GM18951 (cell line): ENCODE measurements around the gene LIAS.
"Not testable (repeated sequence)": the region's sequence is repeated elsewhere in the genome, so short reads cannot be mapped to it uniquely, and the experiment has no call there.

Source experiments
- POLR2A ChIP-seq: IDR thresholded peaks from 4 replicates; pipeline ENCODE4 v1.6.1; 2011; ENCODE audit warnings: mild to moderate bottlenecking; ENCODE audit not compliant: insufficient read length, insufficient read depth; ENCODE audit errors: extremely low read depth
- in situ Hi-C: fragments of 300-500 bp; cut with MboI; formaldehyde crosslinking; loops from one replicate; pipeline ENCODE4 v1.12.0; 2022; ENCODE audit warnings: low sequenced_read_pairs, mixed read lengths, inconsistent platforms; ENCODE audit not compliant: unreplicated experiment

LIAS gene

DNA sequence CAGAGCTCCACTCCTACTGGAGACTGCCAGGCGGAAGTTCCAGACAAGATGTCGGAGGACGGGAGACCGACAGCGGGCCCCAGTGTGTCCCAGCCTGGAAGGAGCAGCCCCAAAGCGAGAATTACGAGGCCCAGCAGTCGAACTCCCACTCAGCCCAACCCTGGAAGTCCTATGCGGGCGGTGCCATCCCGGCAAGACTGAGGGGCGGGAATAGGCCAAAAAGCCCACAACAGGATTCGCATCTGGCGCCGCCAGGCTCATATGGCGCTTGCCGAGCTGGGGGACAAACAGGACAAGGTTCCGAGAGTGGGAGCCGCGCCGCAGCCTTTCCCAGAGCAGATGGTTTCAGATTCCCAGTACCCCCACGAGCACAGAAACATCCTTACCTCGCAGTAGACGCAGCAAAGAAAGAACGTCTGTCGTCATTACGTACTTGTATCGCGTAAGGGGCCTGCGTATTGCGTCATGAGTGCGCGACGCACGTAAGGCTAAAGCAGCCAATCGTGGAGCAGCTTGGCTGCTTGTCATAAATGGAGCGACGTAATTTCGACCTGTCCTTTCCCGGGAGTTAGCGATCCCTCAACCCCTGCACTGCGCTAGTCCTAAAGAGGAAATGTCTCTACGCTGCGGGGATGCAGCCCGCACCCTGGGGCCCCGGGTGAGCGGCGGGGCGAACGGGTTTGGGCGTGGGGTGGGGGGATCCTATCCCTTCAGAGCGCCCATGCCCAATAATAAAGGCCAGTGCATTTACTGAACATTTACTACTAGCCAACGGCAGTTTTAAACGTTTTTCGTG, at the start of gene LIAS, which contains the start of gene RPL9:
LIAS (plus strand) TSS at position 552 of the 796 bp plus-strand sequence; CDS start at position 614, 62 bp downstream.
RPL9 (minus strand) TSS at position 418 of the 796 bp plus-strand sequence. CDS start 483 bp downstream, outside the sequence.
- in situ Hi-C loops = no loop called here
- peak; percentile 97 for TF ChIP-seq POLR2A

DNA sequence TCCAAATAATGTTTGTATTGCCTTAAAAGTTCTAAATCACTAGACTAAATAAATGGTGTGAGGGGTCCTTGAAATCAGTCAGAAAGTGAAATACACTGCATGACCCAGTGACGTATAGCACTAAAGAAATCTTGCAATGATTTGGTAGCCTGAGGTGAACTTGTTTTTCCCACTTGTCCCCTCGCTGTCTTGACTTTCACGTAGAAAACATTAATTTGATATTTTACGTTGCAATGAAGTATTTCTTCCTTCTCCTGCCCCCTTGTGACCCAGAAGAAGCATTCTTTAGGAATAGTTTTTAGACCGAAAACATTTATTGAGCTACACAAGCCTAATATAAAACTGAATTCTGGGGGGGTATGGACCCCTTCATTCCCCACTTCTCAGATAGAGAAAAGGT, 48.4 kb upstream of the LIAS start:
- no peak for TF ChIP-seq POLR2A
- in situ Hi-C loops = no loop called here

DNA sequence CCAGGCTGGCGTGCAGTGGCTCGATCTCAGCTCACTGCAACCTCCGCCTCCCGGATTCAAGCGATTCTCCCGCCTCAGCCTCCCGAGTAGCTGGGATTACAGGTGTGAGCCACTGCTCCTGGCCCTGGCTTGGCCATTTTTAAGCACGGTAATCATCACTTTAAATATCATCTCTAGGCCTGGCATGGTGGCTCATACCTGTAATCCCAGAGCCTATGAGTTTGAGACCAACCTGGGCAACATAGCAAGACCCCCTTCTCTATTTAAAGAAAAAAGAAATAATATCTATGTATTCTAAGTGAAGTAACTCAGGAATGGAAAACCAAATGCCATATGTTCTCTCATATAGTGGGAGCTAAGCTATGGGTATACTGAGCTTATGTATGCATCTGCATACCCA, 47.3 kb upstream of the LIAS start:
- in situ Hi-C loops = not testable (repeated sequence)

DNA sequence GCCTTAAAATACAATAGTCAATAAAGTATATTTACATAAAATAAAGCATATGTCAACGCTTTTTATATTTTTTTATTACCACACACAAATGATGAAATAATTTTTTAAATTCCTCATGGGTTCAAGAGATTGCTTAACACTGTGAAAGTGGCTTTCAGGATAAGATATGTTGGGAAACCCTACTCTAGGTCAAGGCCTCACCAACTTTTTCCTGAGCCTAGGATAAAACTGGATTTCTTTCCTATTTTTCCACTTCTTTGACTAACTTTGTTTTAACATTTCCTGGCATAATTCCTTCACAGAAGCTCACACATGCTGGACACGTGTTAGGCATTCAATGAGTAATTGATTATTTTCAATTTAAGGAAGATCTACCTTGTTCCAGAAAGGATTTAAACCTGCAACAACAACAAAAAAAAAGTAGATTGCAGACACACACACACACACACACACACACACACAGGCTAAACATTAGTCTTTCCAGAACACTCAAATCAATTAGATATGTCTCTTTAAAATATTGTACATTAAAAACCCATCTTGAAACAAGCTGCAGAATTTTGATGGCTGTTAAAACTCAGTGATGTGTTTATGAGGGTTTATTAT, 43.1 kb upstream of the LIAS start:
- TF ChIP-seq POLR2A = no peak
- in situ Hi-C loops = no loop called here

DNA sequence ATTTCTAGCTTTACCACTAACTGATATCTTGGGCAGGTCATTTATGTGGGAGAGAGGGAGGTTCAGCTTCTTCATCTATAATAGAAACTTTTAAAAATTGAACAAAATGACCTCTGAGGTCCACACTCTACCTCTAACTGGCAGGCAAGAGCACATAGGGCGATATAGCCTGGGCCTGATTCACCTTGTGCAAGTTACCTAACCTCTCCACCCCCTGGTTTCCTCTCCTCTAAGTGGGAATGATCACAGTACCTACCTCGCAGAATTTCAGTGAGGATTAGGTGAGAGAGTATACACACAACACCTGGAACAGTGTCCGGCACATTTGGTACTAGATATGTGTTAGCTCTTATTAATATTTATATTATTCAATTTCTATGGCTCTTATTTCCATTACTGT, 36.6 kb upstream of the LIAS start:
- no peak for TF ChIP-seq POLR2A
- in situ Hi-C loops = no loop called here

DNA sequence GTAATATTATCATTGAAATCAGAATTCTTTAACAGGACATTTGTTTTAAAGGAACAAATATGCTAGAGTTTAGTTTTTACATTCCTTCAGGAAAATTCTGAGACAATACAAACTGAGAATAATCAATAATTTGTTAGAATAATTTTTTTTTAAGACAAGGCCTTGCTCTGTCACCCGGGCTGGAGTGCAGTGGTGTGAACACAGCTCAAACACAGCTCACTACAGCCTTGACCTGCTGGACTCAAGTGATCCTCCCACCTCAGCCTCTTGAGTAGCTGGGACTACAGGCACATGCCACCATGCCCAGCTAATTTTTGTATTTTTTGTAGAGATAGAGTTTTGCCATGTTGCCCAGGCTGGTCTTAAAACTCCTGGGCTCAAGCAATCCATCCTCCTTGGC, 33.6 kb upstream of the LIAS start:
- in situ Hi-C loops = loop anchor here (25.0 kb wide), 2 partner anchors 513 to 663 kb away; no protein-coding TSS in a partner anchor

DNA sequence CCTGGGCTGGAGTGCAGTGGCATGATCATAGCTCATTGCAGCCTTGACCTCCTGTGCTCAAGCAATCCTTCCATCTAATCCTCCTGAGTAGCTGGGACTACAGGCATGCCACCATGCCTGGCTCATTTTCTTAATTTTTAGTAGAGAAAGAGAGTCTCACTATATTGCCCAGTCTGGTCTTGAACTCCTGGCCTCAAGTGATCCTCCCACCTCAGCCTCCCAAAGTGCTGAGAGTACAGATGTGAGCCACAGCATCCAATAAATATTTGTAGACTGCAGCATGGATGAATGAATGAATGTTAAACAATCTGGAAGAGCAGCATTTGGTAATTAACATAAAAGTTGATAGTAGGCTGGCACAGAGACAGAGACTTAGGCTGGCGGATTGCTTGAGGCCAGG, 32.1 kb upstream of the LIAS start:
- in situ Hi-C loops = loop anchor here (25.0 kb wide), 2 partner anchors 514 to 664 kb away; no protein-coding TSS in a partner anchor
- TF ChIP-seq POLR2A = no peak

DNA sequence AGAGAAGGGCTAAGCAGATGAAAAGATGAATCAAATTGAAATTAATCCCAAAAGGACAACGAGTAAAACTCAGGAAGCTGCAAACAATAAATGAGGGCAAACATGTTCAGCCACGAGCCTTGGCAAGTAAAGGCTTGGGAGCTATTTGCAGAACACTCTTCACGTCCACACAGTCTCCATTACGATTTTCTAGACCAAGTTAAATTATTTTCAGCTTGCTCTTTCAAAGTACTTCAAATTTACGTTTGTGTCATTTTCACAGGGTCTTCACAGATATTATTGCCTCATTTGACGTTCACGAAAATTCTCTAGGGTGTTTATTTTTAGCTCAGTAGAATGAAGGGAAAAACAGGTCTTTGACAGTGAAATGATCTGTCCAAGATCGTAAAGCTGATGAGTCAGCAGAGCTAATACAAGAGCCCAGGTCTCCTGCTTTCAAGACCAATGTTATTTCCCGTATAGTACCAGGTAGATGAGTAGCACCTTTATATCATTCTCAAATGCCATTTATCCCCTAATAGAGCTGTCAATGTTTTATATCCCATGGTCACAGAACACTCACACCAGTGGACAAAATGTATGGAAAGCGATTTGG, 31.2 kb upstream of the LIAS start:
- in situ Hi-C loops = loop anchor here (25.0 kb wide), 2 partner anchors 515 to 665 kb away; no protein-coding TSS in a partner anchor
- no peak for TF ChIP-seq POLR2A

DNA sequence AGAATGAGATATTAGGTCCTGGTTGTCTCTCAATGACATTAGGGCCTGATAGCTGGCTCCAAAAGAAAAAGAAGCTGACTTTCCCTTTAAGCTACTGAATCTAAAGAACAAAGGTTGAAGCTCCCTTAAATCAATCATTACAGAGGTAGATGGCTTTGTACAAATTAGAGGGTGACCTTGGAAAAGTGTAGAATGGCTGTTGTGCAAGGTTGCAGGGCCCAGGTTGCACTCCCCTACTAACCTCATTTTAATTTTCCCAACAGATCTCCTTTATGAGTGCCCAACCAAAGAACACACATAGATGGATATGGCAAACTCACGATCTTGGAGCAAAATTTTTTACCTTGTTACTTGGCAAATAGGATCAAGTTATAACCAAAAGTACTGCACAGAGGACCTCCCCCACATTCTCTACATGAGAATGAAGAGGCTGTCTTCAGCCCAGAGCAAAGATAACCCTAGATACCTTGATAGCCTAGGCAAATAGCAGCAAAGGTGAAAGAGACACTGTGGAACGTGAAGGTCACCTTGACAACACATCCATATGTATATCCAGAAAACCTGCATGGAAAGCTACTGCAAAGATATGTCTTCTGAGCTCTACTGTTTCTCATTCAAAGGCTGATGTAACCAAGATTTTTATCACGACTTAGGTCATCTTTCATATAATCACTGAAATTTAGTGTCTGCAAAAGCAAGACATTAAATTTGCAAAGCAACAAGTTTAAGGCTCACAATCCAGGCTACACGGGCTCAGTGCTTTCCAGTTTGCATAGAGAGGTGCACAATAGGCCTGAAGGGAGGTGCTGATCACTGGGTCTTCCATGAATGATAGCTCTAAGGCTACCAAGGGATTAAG, 29.2 kb upstream of the LIAS start:
- in situ Hi-C loops = loop anchor here (25.0 kb wide), 2 partner anchors 517 to 667 kb away; no protein-coding TSS in a partner anchor

DNA sequence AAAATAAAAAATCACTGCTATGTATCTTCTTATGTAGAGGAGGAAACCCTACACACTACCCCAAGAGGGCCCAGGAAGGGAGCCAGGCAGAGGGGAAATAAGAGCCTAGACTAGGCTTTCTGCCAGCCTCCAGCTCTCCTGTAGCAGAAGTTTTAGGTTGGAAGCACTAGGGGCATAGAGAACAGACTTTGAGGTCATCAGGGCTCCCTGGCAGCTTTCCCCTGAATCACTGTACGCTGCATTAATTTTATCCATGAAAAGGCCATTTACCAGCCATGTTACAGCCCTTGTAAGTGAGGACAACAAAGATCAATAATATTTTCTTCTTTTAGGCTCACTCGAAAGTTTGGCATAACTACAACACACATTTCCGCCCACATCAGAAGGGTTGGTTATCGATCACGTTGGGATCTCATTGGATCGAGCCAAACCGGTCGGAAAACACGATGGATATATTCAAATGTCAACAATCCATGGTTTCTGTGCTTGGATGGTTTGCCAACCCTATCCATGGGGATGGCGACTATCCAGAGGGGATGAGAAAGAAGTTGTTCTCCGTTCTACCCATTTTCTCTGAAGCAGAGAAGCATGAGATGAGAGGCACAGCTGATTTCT, 24.9 kb upstream of the LIAS start:
- in situ Hi-C loops = loop anchor here (25.0 kb wide), 2 partner anchors 522 to 672 kb away; no protein-coding TSS in a partner anchor
- TF ChIP-seq POLR2A = no peak

More for the DNA sequence above, 29.2 kb upstream of the LIAS start:
- no peak for TF ChIP-seq POLR2A

DNA sequence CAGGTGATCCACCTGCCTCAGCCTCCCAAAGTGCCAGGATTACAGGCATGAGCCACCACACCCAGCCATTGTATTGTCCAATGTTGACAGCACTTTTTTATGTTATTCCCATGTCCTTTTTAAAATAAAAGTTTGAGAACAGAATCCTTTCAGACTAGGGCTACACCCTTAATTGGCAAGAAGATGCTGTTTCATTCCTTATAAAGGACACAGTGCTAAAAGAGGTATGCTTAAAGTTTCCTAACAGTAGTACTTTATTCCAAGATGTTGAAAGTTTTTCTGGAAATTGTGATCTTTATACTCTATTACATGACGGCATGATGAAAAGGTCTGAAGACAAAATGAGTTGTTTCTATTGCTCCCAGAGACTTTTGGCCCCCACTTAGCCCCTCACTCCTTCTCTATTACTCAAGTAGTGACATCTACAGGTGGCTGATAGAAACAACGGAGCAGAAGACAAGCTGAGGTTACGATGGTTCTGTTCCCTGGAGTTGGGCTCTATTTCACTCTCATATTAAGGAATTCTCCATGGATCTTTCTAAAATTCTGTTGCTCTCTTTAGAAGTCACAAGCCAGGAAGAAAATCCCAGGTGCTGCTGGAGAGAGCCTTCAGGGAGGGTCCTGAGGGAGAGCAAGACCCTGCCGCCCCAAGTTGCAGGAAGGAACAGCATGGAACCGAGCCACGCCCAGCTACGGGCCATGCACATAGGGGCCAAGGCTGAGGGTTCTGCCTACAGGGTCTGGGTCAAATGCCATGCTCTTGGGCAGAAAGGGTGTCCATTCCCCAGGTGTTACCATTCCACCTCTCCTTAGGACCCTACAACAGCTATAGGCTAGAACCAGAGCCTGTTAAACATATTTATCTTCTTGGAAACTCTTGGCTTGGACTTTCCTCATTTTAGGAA, 22.9 kb upstream of the LIAS start:
- in situ Hi-C loops = loop anchor here (25.0 kb wide), 2 partner anchors 524 to 674 kb away; no protein-coding TSS in a partner anchor

More for the DNA sequence above, 22.9 kb upstream of the LIAS start:
- TF ChIP-seq POLR2A = no peak
